ENCODE data around the gene ATPAF1.

Gene ATPAF1

GRCh38 chr1:46621930-46622329 is 46.2 kb downstream of the ATPAF1 start:
- TF ChIP-seq GATA1 (IDR thresholded peaks at IDR 0.05; ENCODE audit: low read depth, low read length) = no peak
- TF ChIP-seq POLR2A (IDR thresholded peaks at IDR 0.05; ENCODE audit: low read length) = no peak
- no peak for DNase-seq

- no peak for TF ChIP-seq GATA1 (IDR thresholded peaks at IDR 0.05; ENCODE audit: low read depth, low read length)
- no peak for TF ChIP-seq POLR2A (IDR thresholded peaks at IDR 0.05; ENCODE audit: low read length)
- no peak for DNase-seq
Observed at GRCh38 chr1:46619656-46620258, 48.4 kb downstream of the ATPAF1 start.

DNA sequence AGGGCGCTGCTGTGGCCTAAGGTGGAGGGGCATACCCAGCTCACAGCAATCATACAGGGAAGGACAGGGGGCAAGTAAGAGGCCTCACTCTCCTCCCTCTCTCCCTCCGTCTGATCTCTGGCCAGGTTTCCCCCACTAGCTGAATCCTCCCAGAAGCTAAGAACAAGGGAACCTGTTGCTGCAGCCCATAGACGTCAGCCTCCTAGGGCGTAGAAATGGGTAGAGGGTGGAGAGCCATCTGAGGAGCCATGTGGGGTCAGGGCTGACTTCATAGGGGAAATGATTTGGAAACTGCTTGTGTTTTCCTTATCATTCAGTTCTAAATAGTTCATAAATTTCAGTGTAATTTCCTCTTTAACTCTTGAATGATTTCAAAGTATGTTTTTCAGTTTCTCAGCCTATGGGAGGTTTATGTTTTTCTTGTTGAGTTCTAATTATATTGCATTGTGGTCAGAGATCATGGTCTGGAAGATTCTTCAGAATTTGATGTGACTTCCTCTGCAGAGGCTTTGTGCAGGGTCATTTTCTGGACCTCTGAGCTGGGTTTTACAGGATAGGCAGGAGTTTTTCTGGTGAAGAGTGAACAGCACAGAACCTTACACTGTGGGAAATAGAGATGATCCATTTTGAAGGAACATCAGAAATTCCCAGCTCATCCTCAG is 49.3 kb downstream of the ATPAF1 start:
- TF ChIP-seq POLR2A (IDR thresholded peaks at IDR 0.05; ENCODE audit: low read length) = no peak
- no peak for TF ChIP-seq GATA1 (IDR thresholded peaks at IDR 0.05; ENCODE audit: low read depth, low read length)
- no peak for DNase-seq

DNA sequence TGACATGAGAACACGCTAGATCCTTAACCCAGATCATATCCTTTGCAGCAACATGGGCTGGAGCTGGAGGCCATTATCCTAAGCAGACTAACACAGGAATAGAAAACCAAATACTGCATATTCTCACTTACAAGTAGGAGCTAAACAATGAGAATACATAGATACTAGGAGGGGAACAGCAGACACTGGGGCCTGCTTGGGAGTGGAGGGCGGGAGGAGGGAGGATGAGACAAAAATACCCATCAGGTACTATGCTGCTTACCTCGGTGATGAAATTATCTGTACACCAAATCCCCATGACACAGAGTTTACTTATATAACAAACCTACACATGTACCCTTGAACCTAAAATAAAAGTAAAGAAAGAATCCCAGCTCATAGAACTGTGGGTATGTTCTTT is 50.3 kb downstream of the ATPAF1 start:
- TF ChIP-seq POLR2A (IDR thresholded peaks at IDR 0.05; ENCODE audit: low read length) (no peak), GATA1 (IDR thresholded peaks at IDR 0.05; ENCODE audit: low read depth, low read length) (no peak)
- DNase-seq = no peak

GRCh38 chr1:46617108-46617800 is 50.9 kb downstream of the ATPAF1 start:
- no peak for TF ChIP-seq GATA1 (IDR thresholded peaks at IDR 0.05; ENCODE audit: low read depth, low read length)
- no peak for TF ChIP-seq POLR2A (IDR thresholded peaks at IDR 0.05; ENCODE audit: low read length)

DNA sequence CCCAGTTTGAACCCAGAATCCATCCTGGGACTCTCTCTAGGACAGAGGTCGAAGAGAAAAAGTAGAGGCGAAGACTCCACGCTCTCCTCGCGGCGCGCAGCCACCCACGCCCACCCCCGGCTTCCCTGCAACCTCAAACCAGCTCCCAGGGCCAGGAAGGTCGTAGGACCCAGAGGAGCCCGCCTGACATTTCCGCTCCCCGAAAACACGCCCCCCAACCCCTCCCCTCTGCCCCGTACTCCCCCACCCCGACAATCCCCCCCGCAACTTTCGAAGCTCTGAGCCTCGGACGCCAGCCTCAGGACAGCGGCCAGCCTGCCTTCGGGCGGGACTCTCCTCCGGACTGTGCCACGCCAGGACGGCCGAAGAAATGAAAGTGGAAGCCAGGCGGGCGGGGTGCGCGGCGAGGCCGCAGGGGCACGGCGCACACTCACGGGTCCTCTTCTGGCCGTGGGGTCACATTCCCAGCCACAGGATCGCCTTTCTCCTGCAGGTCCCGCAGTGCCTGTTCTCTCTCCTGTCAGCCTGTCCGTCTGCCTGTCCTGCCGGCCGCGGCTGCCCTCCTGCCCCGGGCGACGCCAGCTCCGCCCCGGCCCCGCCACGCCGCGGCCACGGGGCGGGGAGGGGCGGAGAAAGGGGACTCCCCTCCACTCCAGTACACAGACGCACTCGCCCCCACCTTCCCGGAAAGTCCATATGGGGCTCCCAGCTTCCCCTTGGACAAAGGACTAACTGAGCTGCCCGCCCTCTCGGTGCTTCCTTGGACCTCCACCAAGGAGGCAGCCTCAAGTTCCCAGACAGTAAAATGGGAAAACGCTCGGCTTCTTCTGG is 51.7 kb downstream of the ATPAF1 start, which contains the start of gene MOB3C:
Gene MOB3C, minus strand, starts transcription at position 535 of the 831 bp plus-strand sequence. CDS start 3,490 bp downstream, outside the sequence.
- TF ChIP-seq POLR2A (IDR thresholded peaks at IDR 0.05; ENCODE audit: low read length) (peak; percentile 61), GATA1 (IDR thresholded peaks at IDR 0.05; ENCODE audit: low read depth, low read length) (no peak)
- DNase-seq = peak; percentile 65 to 76

More at GRCh38 chr1:46617108-46617800, 50.9 kb downstream of the ATPAF1 start:
- no peak for DNase-seq

- DNase-seq = peak in 1 of 2 experiments; percentile 43
- TF ChIP-seq POLR2A (IDR thresholded peaks at IDR 0.05; ENCODE audit: low read length) (no peak), GATA1 (IDR thresholded peaks at IDR 0.05; ENCODE audit: low read depth, low read length) (no peak)
Observed at GRCh38 chr1:46615735-46616134, 52.4 kb downstream of the ATPAF1 start.

GRCh38 chr1:46615088-46615487 is 53.1 kb downstream of the ATPAF1 start:
- no peak for DNase-seq
- TF ChIP-seq POLR2A (IDR thresholded peaks at IDR 0.05; ENCODE audit: low read length) (no peak), GATA1 (IDR thresholded peaks at IDR 0.05; ENCODE audit: low read depth, low read length) (no peak)

DNA sequence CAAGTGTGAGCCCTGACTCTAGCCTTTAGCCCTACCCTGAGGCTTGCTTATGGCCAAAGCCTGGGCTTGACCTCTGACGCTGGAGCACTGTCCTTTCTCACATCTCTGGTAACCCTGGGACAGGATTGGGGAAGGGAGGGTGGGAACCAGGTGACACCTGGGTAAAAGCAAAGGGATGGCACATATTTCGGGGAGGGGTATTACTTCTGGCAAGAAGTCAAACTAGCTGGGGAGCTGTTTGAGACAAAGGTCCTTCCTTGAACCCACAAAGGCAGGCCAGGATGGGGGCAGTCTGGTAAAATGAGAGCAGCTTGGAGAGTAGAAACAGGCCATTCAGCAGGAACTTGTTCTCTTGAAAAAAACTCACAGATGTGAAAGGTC is 53.6 kb downstream of the ATPAF1 start:
- no peak for DNase-seq
- TF ChIP-seq GATA1 (IDR thresholded peaks at IDR 0.05; ENCODE audit: low read depth, low read length) (no peak), POLR2A (IDR thresholded peaks at IDR 0.05; ENCODE audit: low read length) (no peak)

DNA sequence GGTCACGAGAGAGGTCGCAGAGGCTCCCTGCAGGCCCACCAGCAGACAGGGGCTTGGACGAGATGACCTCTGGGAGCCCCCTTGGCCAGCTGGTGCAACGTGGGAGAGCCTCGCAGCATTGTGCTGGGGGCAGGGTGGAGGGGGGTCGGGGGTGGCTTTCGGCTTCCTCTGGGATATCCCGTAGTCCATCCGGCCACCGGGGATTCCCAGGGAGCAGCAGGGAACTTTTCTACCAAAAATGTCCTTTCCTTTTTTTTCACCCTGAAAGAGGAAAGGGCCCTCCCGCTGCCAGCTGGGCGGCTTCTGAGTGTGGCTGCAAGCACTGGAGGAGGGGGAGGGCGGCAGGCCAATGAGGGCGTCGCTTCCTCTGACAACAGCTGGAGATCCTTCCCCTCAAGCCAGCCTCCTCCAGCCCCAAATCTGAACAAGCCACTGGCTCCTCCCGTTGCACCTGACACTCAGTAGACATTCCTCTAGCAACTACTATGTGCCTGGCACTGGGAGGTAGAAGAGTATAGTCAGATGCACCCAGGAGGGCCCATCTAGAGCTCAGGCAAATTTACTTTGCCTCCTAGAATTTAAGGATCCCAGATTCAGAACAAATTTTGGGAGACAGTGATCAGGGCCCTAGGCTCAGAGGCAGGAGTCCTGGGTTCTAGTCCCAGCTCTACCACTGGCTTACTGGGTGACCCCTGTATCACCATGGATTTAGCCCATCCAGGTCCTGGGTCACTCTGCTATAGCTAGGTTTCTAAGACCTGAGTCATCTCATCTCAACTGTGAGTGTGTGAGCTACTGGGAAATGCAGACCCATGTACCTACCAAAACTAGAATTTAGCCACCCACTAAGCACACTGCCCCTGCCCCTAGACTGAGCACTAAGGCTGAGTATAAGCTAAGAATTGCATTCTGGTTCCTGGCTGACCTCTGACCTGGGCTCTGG is 54.2 kb downstream of the ATPAF1 start:
- DNase-seq = peak; percentile 67 to 77
- TF ChIP-seq POLR2A (IDR thresholded peaks at IDR 0.05; ENCODE audit: low read length) = peak; percentile 10
- TF ChIP-seq GATA1 (IDR thresholded peaks at IDR 0.05; ENCODE audit: low read depth, low read length) = no peak

DNA sequence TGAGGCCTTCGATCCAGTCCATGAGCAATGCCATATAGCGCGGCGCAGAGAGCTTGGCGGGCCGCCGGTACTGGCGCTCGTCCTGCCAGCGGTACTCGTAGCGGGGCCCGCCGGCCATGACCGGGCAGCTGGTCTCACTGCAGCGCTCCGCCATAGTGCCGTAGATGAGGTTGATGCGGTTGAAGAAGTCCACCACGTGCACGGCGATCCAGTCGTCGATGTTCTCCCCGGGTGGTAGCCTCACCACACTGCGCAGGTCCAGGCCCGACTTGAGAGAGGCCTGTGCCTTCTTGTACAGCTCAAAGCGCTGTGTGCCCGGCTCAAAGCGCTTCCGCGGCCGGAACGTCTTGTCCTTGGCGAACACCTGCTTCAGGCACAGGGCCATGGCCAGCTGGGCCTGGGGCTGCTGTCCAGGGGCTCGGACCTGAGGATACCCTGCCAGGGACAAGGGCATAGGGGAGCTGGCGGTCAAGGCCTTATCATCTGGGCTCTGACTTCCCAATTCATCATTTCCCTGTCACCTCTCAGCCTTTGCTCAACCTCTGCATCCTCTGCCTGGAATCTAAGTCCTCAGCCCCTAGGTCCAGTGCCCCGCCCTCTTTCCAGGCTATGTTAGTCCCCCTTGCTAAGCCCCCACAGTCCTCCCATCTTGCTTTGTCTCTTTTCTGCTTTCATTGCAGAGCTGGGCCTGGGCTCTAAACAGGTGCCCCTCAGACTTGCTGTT is 55.1 kb downstream of the ATPAF1 start:
- TF ChIP-seq POLR2A (IDR thresholded peaks at IDR 0.05; ENCODE audit: low read length) = no peak
- no peak for TF ChIP-seq GATA1 (IDR thresholded peaks at IDR 0.05; ENCODE audit: low read depth, low read length)
- DNase-seq = peak in 1 of 2 experiments; percentile 37

- DNase-seq = peak; percentile 88 to 91
- TF ChIP-seq POLR2A (IDR thresholded peaks at IDR 0.05; ENCODE audit: low read length) (peak; percentile 79), GATA1 (IDR thresholded peaks at IDR 0.05; ENCODE audit: low read depth, low read length) (no peak)
Observed at GRCh38 chr1:46611691-46612221, 56.4 kb downstream of the ATPAF1 start.
